HepG2 (cell line): Measurements from ENCODE around the gene CKB. TPM values are rescaled to one million over a fixed set of nuclear protein-coding genes. Genes with fewer than 3 reads are reported as not detected.
A peak's percentile ranks its signal among the peaks of the same experiment; 100 is the strongest.
"Not testable (repeated sequence)": the region's sequence is repeated elsewhere in the genome, so short reads cannot be mapped to it uniquely, and the experiment has no call there.

Experiments
- FOXA1 ChIP-seq, 2 experiments: fragments of 450-650 bp in 1 of 2; sonication (generic) in 1 of 2; formaldehyde crosslinking in 1 of 2; IDR thresholded peaks; 2 replicates each; pipeline versions ENCODE4 v1.4.0 to v1.6.1; 2016 to 2020; ENCODE audit warnings: missing genetic modification reagents in 1 of 2
- GATAD2A ChIP-seq: IDR thresholded peaks from 2 replicates; pipeline ENCODE4 v1.6.1; 2016
- KMT2A ChIP-seq: sonication (generic); formaldehyde crosslinking; IDR thresholded peaks from 2 replicates; pipeline ENCODE4 v1.4.0; 2020; ENCODE audit warnings: missing genetic modification reagents
- SAP130 ChIP-seq: IDR thresholded peaks from 2 replicates; pipeline ENCODE4 v1.6.1; 2016; ENCODE audit warnings: low read depth
- SATB2 ChIP-seq: sonication (generic); formaldehyde crosslinking; IDR thresholded peaks from 2 replicates; pipeline ENCODE4 v1.5.0; 2020; ENCODE audit warnings: missing genetic modification reagents
- SNAPC2 ChIP-seq: sonication (generic); formaldehyde crosslinking; IDR thresholded peaks from 2 replicates; pipeline ENCODE4 v1.8.1; 2022; ENCODE audit warnings: mild to moderate bottlenecking, missing genetic modification reagents
- ZNF143 ChIP-seq: sonication (generic); formaldehyde crosslinking; IDR thresholded peaks from 2 replicates; pipeline ENCODE4 v1.4.0; 2020; ENCODE audit warnings: missing genetic modification reagents
- ZNF343 ChIP-seq: sonication (generic); formaldehyde crosslinking; IDR thresholded peaks from 2 replicates; pipeline ENCODE4 v1.4.0; 2020; ENCODE audit warnings: mild to moderate bottlenecking, missing genetic modification reagents
- polyA plus RNA-seq, 8 experiments: library from polyadenylated mRNA; depleted of rRNA in 3 of 8; stranded (reverse) in 7 of 8; unstranded in 1 of 8; fragments of >200 nt; fragmentation: Illumina TruSeq in 4 of 8; extraction: Trizol in 4 of 8; gene quantifications; 2 replicates each; pipeline versions ENCODE4 v1.2.1 to v1.2.3, GENCODE V29; 2011 to 2016; ENCODE audit warnings: low read depth in 4 of 8, missing spikeins in 1 of 8, mixed read lengths in 1 of 8; ENCODE audit not compliant: insufficient read depth in 1 of 8
- total RNA-seq, 5 experiments: library from RNA; depleted of rRNA; stranded (reverse); fragments of >200 nt; fragmentation: Illumina TruSeq; extraction: Trizol; gene quantifications; 2 replicates each; pipeline ENCODE4 v1.2.3, GENCODE V29; 2016; ENCODE audit warnings: low read depth in 1 of 5
- TF ChIP-seq, protein P1 (sequence below): sonication (generic); formaldehyde crosslinking; IDR thresholded peaks from 2 replicates; pipeline ENCODE4 v1.5.1; 2020; ENCODE audit warnings: mild to moderate bottlenecking, missing genetic modification reagents, moderate library complexity
- TF ChIP-seq, protein P2 (sequence below): sonication (generic); formaldehyde crosslinking; IDR thresholded peaks from 2 replicates; pipeline ENCODE4 v1.4.0; 2020; ENCODE audit warnings: missing genetic modification reagents
- TF ChIP-seq, protein P3 (sequence below): IDR thresholded peaks from 2 replicates; pipeline ENCODE4 v1.4.0; 2020; ENCODE audit warnings: mild to moderate bottlenecking, missing genetic modification reagents
- TF ChIP-seq, protein P4 (sequence below): sonication (generic); formaldehyde crosslinking; conservative IDR thresholded peaks from 2 replicates; pipeline ENCODE4 v1.4.0; 2020; ENCODE audit warnings: missing genetic modification reagents
- TF ChIP-seq, protein P5 (sequence below): sonication (generic); formaldehyde crosslinking; IDR thresholded peaks from 2 replicates; pipeline ENCODE4 v1.4.0; 2020; ENCODE audit warnings: missing genetic modification reagents

Gene CKB
- total and polyA plus RNA-seq, 2 of the 13 experiments (the other 11 are each of a cell fraction or from before 2014, with no cell fraction given), result 82.3 to 217 TPM

DNA sequence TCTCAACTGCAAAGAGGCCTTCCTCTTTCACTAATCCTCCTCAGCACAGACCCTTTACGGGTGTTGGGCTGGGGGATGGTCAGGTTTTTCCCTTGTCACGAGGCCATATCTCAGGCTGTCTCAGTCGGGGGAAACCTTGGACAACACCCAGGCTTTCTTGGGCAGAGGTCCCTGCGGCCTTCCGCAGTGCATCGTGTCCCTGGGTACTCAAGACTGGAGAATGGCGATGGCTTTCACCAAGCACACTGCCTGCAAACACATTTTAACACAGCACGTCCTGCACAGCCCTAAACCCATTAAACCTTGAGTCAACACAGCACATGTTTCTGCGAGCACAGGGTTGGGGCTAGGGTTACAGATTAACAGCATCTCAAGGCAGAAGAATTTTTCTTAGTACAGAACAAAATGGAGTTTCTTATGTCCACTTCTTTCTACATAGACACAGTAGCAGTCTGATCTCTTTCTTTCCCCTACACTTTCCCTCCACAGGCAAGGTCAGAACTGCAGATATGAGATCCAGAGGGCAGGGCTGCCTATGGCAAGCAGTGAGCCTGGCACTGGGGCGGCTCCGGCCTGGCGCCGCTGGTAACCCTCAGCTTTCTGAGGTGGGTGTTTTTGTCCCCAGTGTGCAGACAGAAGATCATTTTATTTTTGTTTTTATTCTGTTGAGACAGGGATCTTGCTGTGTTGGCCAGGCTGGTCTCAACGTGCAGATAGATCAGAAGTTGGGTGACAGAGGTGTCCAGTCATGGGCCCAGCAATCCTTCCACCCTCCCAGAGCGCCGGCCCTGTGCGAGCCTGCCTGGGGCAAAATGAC lies 3.0 kb upstream of the CKB start (continued):
- TF ChIP-seq, protein P1, sequence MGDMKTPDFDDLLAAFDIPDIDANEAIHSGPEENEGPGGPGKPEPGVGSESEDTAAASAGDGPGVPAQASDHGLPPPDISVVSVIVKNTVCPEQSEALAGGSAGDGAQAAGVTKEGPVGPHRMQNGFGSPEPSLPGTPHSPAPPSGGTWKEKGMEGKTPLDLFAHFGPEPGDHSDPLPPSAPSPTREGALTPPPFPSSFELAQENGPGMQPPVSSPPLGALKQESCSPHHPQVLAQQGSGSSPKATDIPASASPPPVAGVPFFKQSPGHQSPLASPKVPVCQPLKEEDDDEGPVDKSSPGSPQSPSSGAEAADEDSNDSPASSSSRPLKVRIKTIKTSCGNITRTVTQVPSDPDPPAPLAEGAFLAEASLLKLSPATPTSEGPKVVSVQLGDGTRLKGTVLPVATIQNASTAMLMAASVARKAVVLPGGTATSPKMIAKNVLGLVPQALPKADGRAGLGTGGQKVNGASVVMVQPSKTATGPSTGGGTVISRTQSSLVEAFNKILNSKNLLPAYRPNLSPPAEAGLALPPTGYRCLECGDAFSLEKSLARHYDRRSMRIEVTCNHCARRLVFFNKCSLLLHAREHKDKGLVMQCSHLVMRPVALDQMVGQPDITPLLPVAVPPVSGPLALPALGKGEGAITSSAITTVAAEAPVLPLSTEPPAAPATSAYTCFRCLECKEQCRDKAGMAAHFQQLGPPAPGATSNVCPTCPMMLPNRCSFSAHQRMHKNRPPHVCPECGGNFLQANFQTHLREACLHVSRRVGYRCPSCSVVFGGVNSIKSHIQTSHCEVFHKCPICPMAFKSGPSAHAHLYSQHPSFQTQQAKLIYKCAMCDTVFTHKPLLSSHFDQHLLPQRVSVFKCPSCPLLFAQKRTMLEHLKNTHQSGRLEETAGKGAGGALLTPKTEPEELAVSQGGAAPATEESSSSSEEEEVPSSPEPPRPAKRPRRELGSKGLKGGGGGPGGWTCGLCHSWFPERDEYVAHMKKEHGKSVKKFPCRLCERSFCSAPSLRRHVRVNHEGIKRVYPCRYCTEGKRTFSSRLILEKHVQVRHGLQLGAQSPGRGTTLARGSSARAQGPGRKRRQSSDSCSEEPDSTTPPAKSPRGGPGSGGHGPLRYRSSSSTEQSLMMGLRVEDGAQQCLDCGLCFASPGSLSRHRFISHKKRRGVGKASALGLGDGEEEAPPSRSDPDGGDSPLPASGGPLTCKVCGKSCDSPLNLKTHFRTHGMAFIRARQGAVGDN (CRISPR knock-in tag), result peak; percentile 82
- TF ChIP-seq ZNF343 (CRISPR knock-in tag), result 0 out of 2 replicates have a peak, but pooled peaks have one; percentile 34
- not testable (repeated sequence) for TF ChIP-seq FOXA1 (IDR thresholded peaks at IDR 0.05)
- peak; percentile 85 for TF ChIP-seq FOXA1 (CRISPR knock-in tag; IDR thresholded peaks at IDR 0.05)
- TF ChIP-seq ZNF143, result 0 out of 2 replicates have a peak, but pooled peaks have one; percentile 52
- TF ChIP-seq SNAPC2 (CRISPR knock-in tag), result 0 out of 2 replicates have a peak, but pooled peaks have one; percentile 31
- TF ChIP-seq, protein P2, sequence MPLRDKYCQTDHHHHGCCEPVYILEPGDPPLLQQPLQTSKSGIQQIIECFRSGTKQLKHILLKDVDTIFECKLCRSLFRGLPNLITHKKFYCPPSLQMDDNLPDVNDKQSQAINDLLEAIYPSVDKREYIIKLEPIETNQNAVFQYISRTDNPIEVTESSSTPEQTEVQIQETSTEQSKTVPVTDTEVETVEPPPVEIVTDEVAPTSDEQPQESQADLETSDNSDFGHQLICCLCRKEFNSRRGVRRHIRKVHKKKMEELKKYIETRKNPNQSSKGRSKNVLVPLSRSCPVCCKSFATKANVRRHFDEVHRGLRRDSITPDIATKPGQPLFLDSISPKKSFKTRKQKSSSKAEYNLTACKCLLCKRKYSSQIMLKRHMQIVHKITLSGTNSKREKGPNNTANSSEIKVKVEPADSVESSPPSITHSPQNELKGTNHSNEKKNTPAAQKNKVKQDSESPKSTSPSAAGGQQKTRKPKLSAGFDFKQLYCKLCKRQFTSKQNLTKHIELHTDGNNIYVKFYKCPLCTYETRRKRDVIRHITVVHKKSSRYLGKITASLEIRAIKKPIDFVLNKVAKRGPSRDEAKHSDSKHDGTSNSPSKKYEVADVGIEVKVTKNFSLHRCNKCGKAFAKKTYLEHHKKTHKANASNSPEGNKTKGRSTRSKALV (CRISPR knock-in tag), result 0 out of 2 replicates have a peak, but pooled peaks have one; percentile 44
- TF ChIP-seq SAP130 (CRISPR knock-in tag), result peak; percentile 74
- peak; percentile 11; the same call in 1 of the 2 replicates for TF ChIP-seq GATAD2A (CRISPR knock-in tag)
- TF ChIP-seq, protein P3, sequence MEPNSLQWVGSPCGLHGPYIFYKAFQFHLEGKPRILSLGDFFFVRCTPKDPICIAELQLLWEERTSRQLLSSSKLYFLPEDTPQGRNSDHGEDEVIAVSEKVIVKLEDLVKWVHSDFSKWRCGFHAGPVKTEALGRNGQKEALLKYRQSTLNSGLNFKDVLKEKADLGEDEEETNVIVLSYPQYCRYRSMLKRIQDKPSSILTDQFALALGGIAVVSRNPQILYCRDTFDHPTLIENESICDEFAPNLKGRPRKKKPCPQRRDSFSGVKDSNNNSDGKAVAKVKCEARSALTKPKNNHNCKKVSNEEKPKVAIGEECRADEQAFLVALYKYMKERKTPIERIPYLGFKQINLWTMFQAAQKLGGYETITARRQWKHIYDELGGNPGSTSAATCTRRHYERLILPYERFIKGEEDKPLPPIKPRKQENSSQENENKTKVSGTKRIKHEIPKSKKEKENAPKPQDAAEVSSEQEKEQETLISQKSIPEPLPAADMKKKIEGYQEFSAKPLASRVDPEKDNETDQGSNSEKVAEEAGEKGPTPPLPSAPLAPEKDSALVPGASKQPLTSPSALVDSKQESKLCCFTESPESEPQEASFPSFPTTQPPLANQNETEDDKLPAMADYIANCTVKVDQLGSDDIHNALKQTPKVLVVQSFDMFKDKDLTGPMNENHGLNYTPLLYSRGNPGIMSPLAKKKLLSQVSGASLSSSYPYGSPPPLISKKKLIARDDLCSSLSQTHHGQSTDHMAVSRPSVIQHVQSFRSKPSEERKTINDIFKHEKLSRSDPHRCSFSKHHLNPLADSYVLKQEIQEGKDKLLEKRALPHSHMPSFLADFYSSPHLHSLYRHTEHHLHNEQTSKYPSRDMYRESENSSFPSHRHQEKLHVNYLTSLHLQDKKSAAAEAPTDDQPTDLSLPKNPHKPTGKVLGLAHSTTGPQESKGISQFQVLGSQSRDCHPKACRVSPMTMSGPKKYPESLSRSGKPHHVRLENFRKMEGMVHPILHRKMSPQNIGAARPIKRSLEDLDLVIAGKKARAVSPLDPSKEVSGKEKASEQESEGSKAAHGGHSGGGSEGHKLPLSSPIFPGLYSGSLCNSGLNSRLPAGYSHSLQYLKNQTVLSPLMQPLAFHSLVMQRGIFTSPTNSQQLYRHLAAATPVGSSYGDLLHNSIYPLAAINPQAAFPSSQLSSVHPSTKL (CRISPR knock-in tag), result peak; percentile 45; the same call in 1 of the 2 replicates
- TF ChIP-seq, protein P4, sequence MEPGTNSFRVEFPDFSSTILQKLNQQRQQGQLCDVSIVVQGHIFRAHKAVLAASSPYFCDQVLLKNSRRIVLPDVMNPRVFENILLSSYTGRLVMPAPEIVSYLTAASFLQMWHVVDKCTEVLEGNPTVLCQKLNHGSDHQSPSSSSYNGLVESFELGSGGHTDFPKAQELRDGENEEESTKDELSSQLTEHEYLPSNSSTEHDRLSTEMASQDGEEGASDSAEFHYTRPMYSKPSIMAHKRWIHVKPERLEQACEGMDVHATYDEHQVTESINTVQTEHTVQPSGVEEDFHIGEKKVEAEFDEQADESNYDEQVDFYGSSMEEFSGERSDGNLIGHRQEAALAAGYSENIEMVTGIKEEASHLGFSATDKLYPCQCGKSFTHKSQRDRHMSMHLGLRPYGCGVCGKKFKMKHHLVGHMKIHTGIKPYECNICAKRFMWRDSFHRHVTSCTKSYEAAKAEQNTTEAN (CRISPR knock-in tag), result peak; percentile 29; the same call in 1 of the 2 replicates
- TF ChIP-seq KMT2A (CRISPR knock-in tag), result peak; percentile 43; the same call in 1 of the 2 replicates
- 0 out of 2 replicates have a peak, but pooled peaks have one; percentile 31 for TF ChIP-seq SATB2 (CRISPR knock-in tag)
- TF ChIP-seq, protein P5, sequence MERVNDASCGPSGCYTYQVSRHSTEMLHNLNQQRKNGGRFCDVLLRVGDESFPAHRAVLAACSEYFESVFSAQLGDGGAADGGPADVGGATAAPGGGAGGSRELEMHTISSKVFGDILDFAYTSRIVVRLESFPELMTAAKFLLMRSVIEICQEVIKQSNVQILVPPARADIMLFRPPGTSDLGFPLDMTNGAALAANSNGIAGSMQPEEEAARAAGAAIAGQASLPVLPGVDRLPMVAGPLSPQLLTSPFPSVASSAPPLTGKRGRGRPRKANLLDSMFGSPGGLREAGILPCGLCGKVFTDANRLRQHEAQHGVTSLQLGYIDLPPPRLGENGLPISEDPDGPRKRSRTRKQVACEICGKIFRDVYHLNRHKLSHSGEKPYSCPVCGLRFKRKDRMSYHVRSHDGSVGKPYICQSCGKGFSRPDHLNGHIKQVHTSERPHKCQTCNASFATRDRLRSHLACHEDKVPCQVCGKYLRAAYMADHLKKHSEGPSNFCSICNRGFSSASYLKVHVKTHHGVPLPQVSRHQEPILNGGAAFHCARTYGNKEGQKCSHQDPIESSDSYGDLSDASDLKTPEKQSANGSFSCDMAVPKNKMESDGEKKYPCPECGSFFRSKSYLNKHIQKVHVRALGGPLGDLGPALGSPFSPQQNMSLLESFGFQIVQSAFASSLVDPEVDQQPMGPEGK, result 0 out of 2 replicates have a peak, but pooled peaks have one; percentile 16
